Panc1 (cell line): ENCODE data around the gene GRIK1.

ENCODE experiments used
- POLR2AphosphoS5 ChIP-seq: IDR thresholded peaks from 2 replicates; pipeline ENCODE4 v1.6.1; 2012; ENCODE audit warnings: mild to moderate bottlenecking, low read depth, low read length, moderate library complexity
- SIN3A ChIP-seq: IDR thresholded peaks from 2 replicates; pipeline ENCODE4 v1.6.1; 2012; ENCODE audit warnings: low read depth, mild to moderate bottlenecking, low read length, moderate library complexity, borderline replicate concordance; ENCODE audit not compliant: insufficient read depth
- TCF7L2 ChIP-seq: IDR thresholded peaks from 2 replicates; pipeline ENCODE4 v1.6.1; 2011; ENCODE audit warnings: mild to moderate bottlenecking, low read depth, low read length, inconsistent platforms
- TF ChIP-seq, protein P1 (sequence below), 2 experiments: IDR thresholded peaks; 2 replicates each; pipeline ENCODE4 v1.6.1; 2011 to 2012; ENCODE audit warnings: low read depth in 2 of 2, control low read depth in 1 of 2, low read length in 1 of 2, mild to moderate bottlenecking in 1 of 2, moderate library complexity in 1 of 2; ENCODE audit not compliant: insufficient read depth in 1 of 2
- TF ChIP-seq, protein P2 (sequence below): fragments of 450-650 bp; IDR thresholded peaks from 2 replicates; pipeline ENCODE4 v1.5.1; 2017; ENCODE audit warnings: mild to moderate bottlenecking

DNA sequence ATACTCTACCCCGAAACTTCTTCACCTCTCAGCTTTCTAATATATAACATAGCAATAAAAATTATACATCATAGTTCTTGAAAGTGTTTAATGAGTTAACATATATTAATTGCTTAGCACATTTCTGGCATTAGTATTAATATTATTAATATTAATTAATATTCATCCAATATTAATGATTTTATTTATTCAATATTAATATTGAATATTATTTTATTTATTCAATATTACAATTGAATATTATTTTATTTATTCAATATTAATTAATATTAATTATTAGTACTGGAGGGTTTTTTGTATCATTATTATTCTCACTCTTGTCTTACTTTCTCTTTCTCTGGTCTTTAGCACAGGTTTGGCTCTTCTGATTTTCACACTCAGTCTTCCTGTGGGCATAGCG, 105.2 kb downstream of the GRIK1 start:
- TF ChIP-seq, protein P1, sequence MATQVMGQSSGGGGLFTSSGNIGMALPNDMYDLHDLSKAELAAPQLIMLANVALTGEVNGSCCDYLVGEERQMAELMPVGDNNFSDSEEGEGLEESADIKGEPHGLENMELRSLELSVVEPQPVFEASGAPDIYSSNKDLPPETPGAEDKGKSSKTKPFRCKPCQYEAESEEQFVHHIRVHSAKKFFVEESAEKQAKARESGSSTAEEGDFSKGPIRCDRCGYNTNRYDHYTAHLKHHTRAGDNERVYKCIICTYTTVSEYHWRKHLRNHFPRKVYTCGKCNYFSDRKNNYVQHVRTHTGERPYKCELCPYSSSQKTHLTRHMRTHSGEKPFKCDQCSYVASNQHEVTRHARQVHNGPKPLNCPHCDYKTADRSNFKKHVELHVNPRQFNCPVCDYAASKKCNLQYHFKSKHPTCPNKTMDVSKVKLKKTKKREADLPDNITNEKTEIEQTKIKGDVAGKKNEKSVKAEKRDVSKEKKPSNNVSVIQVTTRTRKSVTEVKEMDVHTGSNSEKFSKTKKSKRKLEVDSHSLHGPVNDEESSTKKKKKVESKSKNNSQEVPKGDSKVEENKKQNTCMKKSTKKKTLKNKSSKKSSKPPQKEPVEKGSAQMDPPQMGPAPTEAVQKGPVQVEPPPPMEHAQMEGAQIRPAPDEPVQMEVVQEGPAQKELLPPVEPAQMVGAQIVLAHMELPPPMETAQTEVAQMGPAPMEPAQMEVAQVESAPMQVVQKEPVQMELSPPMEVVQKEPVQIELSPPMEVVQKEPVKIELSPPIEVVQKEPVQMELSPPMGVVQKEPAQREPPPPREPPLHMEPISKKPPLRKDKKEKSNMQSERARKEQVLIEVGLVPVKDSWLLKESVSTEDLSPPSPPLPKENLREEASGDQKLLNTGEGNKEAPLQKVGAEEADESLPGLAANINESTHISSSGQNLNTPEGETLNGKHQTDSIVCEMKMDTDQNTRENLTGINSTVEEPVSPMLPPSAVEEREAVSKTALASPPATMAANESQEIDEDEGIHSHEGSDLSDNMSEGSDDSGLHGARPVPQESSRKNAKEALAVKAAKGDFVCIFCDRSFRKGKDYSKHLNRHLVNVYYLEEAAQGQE (IDR thresholded peaks at IDR 0.05; ENCODE audit: insufficient read depth in 1 of 2, low read depth in 2 of 2, low read length in 1 of 2), result no peak
- TF ChIP-seq, protein P2, sequence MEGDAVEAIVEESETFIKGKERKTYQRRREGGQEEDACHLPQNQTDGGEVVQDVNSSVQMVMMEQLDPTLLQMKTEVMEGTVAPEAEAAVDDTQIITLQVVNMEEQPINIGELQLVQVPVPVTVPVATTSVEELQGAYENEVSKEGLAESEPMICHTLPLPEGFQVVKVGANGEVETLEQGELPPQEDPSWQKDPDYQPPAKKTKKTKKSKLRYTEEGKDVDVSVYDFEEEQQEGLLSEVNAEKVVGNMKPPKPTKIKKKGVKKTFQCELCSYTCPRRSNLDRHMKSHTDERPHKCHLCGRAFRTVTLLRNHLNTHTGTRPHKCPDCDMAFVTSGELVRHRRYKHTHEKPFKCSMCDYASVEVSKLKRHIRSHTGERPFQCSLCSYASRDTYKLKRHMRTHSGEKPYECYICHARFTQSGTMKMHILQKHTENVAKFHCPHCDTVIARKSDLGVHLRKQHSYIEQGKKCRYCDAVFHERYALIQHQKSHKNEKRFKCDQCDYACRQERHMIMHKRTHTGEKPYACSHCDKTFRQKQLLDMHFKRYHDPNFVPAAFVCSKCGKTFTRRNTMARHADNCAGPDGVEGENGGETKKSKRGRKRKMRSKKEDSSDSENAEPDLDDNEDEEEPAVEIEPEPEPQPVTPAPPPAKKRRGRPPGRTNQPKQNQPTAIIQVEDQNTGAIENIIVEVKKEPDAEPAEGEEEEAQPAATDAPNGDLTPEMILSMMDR, result no peak
- no peak for TF ChIP-seq SIN3A
- TF ChIP-seq POLR2AphosphoS5, result no peak
- TF ChIP-seq TCF7L2, result no peak
